ENCODE results near the gene MTIF3.

MTIF3 gene

GRCh38 chr13:27455331-27455855 lies 5.0 kb upstream of the MTIF3 start:
- DNase-seq (ENCODE audit: low spot score) = no peak

GRCh38 chr13:27450921-27451471 lies 632 bp upstream of the MTIF3 start:
- DNase-seq (ENCODE audit: low spot score) = no peak

DNA sequence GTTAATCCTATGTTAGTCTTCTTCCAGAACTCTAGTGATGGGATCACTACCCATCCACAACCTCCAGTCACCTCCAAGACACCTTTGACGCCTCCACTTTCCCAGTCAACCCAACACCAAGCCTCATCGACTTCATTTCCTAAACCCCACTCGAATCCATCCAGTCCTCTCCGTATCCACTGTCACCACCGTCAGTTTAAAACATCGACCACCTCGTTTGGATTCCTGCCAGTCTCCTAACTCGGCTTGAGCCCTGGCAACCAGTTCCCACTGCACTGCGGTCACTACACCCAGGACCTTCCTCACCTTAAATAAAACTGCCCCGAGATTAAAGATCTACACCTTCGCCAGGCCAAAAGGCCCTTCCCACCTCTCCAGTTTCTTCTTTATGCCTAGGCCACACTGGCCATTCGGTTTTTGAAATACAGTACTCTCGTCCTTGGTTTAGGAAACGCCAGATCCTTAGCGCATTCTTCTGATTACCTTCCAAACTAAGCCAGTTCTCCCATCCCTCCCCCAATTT lies 1.2 kb downstream of the MTIF3 start:
- DNase-seq (ENCODE audit: low spot score) = no peak

DNA sequence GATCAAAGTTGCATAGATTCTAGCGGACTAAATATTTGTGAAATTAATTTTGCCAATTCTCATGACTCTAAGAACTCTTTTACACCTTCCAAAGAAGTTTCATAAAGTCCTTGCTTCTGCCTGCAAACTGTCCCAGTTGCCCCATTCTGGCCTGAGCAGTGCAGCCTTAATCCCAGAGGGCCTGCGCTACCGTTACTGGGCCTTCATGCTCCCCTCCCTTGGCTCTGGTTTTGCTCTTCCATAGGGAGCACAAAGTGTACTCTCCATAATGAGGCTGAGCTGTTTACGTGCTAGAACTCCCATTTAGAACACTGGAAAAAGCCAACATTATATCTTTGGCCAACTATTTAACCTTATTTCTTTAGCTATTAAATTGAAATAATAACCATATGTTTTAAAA lies 2.1 kb downstream of the MTIF3 start:
- DNase-seq (ENCODE audit: low spot score) = no peak

DNA sequence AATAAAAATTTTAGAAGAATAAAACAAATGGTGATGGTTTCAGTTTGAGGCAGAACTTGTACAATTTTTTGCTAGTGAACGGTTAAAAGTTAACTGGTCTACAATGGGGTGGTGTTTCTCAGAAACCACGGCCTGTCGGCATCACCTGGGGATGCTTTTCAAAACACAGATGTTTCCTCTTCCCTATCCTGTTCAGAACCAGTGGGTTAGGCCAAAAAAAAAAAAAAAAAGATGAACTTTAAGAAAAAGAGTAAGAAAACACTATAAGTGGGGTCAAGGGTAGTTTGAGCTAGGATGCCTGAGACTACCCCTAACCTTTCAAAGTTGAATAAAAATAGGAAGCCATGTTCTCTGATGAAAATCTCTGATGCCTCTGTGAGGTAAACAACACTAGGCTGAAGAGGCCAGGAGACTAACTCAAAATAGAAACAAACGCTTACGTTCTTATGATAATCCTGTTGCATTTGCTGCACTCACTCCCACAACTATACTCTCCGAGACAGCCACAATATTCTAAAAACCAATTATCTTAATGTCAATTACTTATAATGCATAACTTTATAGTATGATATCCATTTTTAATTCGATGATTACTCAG lies 3.3 kb downstream of the MTIF3 start:
- no peak for DNase-seq (ENCODE audit: low spot score)

- no peak for DNase-seq (ENCODE audit: low spot score)
Measured at GRCh38 chr13:27442797-27443196, 7.6 kb downstream of the MTIF3 start.

GRCh38 chr13:27442071-27442647 lies 8.2 kb downstream of the MTIF3 start:
- DNase-seq (ENCODE audit: low spot score) = no peak

GRCh38 chr13:27440408-27440807 lies 10.0 kb downstream of the MTIF3 start:
- DNase-seq (ENCODE audit: low spot score) = no peak

GRCh38 chr13:27437126-27437525 lies 13.2 kb downstream of the MTIF3 start:
- no peak for DNase-seq (ENCODE audit: low spot score)

DNA sequence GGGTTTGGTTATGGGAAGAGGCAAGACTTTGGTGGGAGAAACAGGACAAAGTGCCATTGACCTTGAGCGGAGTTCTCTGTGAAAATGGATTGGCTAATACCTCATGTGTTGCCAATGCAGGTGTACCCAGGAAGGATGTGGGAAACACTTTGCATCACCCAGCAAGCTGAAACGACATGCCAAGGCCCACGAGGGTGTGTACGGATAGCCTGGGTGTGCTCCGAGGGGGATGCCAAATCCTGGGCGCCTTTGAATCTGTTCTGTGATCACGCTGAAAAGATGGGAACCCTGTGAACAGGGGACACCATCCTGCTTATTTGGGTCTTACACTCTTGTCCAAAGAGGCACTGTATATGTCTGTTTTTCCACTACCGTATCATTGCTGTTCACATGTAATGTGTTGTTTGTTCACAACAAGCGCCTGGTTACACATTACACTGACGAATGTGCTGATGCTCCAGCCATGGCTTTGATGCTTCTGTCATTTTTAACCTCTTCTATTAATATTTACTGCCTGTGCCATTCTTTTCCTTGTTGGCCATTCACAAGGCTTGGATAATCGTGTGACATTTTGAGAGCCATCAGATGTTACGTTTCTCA lies 17.7 kb downstream of the MTIF3 start:
- no peak for DNase-seq (ENCODE audit: low spot score)

GRCh38 chr13:27432180-27432579 lies 18.2 kb downstream of the MTIF3 start:
- no peak for DNase-seq (ENCODE audit: low spot score)

DNA sequence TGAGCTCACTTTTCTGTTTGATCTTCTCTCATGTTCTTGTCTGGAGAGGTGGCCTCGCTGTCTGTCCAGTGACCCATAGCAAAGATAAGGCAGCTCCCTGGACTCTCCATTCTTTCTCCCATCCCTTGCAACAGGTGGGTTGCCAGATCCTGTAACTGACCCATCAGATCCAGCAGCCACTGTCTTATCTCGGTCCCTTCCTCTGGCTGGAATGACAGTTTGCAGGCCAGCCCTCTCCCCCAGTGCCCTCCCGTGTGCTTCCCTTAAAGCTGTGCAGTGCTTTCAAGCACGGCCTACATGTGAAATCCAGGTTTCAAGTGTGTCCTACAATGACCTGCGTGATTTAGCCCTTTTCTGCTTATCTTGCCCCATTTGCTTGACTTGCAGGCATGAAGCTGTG lies 22.2 kb downstream of the MTIF3 start:
- DNase-seq (ENCODE audit: low spot score) = no peak

DNA sequence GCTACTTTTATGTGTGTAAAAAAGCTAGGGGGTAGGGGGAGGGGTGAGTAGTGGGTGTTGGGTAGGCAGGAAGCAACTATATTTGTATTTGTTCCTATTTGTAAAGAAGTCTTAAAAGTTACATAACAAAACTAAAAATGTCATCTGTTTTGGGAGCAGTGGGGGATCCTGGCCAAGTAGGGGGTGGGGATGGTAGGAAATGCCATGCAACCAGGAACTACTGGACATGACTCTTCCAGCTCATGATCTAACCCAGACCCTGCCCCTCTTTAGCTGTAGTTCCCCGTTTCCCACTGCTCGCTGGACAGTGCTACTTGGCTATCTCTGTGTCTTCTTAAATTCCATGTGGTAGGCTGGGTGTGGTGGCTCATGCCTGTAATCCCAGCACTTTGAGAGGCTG lies 22.7 kb downstream of the MTIF3 start:
- DNase-seq (ENCODE audit: low spot score) = no peak

GRCh38 chr13:27425918-27426630 lies 24.3 kb downstream of the MTIF3 start:
- DNase-seq (ENCODE audit: low spot score) = peak; percentile 75

DNA sequence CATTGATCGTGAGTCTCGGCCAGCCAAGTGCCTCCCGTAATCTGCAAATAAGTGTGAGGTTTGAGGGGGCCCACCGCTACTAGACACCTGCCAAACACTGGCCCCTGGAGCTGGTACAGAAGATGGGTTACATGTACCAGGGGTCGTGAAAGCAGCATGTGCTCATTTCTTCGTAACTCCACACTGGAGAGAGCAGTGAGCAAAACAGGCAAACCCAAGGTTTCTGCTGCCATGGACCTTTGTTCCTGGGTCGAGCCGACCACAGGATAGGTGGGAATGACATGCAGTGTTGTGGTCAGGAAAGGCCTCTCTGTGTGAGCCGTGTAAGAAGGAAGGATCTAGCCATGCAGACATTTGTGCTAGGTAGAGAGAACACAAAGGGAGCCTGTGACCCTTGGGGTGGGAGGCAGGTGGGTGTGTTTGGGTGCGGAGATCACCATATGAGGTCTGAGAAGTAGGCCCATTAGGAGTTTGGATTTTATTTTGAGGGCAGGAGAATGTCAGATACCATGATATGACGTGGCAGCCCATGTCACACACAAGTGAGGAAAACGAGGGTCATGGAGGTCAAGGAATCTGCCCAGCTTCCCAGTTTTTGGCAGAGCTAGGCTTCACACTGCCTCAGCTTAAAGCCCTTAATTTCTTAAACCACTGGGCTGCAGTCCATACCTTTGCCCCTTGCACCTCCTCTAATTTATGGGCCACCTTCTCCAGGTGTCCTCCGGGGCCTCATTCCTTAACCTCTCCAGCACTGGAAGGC lies 25.0 kb downstream of the MTIF3 start:
- peak; percentile 18 for DNase-seq (ENCODE audit: low spot score)

GRCh38 chr13:27424246-27425157 lies 25.9 kb downstream of the MTIF3 start, which contains the start of gene GTF3A:
Gene GTF3A, plus strand, starts transcription at chr13:27424619.
- DNase-seq (ENCODE audit: low spot score) = peak; percentile 86

- DNase-seq (ENCODE audit: low spot score) = no peak
Measured at GRCh38 chr13:27423333-27423732, 27.0 kb downstream of the MTIF3 start.

GRCh38 chr13:27421101-27421871 lies 29.1 kb downstream of the MTIF3 start:
- DNase-seq (ENCODE audit: low spot score) = no peak

DNA sequence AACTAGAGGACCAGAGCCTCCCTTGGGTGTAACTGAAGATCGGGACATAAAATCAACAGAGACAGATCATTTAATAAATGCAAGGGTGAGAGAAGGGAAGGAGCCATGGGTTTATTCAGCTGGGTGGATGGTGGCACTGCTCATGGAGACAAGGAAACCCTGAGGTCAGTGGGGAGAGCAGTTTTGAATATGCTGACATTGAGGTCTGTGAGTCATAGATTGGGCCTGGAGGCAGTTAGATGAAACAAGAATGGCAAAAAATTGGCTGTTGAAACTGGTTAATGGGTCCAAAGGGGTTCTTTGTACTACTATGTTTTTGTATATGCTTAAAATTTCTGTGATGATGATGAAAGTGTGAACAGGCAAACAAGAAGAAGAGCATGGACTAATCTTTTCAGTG lies 31.0 kb downstream of the MTIF3 start:
- DNase-seq (ENCODE audit: low spot score) = no peak

GRCh38 chr13:27415116-27415515 lies 35.2 kb downstream of the MTIF3 start:
- DNase-seq (ENCODE audit: low spot score) = no peak
